ENCODE measurements around the gene MDFI.

Gene MDFI

DNA sequence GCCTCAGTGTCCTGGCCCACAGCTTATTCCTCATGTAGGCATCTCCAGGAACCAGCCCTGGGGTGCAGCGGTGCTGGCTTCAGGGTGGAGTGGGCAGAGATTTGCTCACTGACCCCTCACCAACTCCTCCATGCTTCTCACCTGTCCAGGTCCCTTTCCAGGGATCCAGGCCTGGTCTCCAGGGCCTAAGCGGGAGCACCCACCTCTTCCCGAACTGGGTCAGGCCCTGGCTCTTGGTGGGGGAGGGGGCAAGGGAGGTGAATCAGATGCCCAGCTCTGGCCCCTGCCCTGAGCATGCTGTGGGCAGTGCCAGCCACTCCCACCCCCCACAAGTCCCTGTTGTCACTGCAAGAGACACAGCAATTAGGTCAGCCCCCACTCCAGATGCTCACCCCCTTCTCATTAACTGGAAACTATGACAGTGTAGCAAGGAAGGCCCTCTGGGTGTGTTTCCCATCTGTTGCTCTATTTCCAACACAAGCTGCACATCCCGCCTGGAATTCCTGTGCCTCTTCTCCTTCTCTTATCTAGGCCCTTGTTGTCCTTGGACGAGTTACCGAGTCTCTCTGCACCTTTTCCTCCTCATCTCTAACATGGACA, 37.0 kb downstream of the MDFI start:
- Histone ChIP-seq H3K36me3 (ENCODE audit: control insufficient read depth in 4 of 4, insufficient read depth in 4 of 4, low read length in 3 of 4) (no peaks in the 10 kb centered on the region), H3K9me3 (ENCODE audit: control extremely low read depth in 1 of 5, control insufficient read depth in 4 of 5, insufficient read depth in 2 of 5, low read depth in 1 of 5, low read length in 4 of 5) (no peaks in the 10 kb centered on the region), H3K27ac (ENCODE audit: insufficient read depth in 1 of 2, low read depth in 1 of 2, low read length in 2 of 2, poor library complexity in 1 of 2, severe bottlenecking in 2 of 2) (no peak overlapping the region), H3K27me3 (replicated peaks in 2 of 5; ENCODE audit: control insufficient read depth in 4 of 5, insufficient read depth in 5 of 5, low read length in 4 of 5) (peaks cover 0 to 4% (median 0%) of the 10 kb centered on the region in 5 experiments), H3K4me3 (ENCODE audit: control insufficient read depth in 1 of 7, extremely low read depth in 1 of 7, insufficient read depth in 4 of 7, low read depth in 2 of 7, low read length in 6 of 7) (no peak overlapping the region), H3K4me1 (ENCODE audit: control extremely low read depth in 1 of 4, control insufficient read depth in 4 of 4, insufficient read depth in 4 of 4, low read length in 3 of 4) (peaks cover 0 to 5% (median 0%) of the 10 kb centered on the region in 4 experiments)
- 95% methylated on average over 4 of the region's 6 CpGs for WGBS (ENCODE audit: insufficient coverage)
- ChIA-PET CTCF (interaction anchor here (1.1 to 1.5 kb wide), 2 partner anchors 9 to 307 kb away, joined by 3 to 4 read pairs; no protein-coding TSS in a partner anchor), POLR2A (no interaction called here)
- peak in 1 of 3 donors; percentile 11 for DNase-seq

DNA sequence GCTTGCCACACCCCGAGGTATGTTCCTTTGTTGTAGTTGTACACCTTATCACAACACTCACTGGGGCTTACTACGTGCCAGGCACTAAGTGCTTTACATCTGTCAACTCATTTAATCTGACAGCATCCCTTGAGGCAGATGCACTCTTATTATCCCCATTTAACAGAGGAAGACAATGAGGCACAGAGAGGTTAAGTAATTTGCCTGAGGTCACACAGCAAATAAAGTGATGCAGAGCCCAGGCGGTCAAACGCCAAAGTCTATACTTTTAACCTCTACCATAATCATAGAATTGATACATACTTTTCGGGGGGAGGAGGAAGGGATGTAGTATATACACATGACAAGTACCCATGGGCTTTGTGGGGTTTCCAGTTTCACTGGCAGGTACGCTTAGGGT, 37.7 kb downstream of the MDFI start:
- DNase-seq, result no peak
- Histone ChIP-seq H3K36me3 (ENCODE audit: control insufficient read depth in 4 of 4, insufficient read depth in 4 of 4, low read length in 3 of 4) (no peaks in the 10 kb centered on the region), H3K4me3 (ENCODE audit: control insufficient read depth in 1 of 7, extremely low read depth in 1 of 7, insufficient read depth in 4 of 7, low read depth in 2 of 7, low read length in 6 of 7) (no peak overlapping the region), H3K9me3 (ENCODE audit: control extremely low read depth in 1 of 5, control insufficient read depth in 4 of 5, insufficient read depth in 2 of 5, low read depth in 1 of 5, low read length in 4 of 5) (no peaks in the 10 kb centered on the region), H3K27ac (ENCODE audit: insufficient read depth in 1 of 2, low read depth in 1 of 2, low read length in 2 of 2, poor library complexity in 1 of 2, severe bottlenecking in 2 of 2) (no peak overlapping the region), H3K4me1 (ENCODE audit: control extremely low read depth in 1 of 4, control insufficient read depth in 4 of 4, insufficient read depth in 4 of 4, low read length in 3 of 4) (peaks cover 0 to 5% (median 0%) of the 10 kb centered on the region in 4 experiments), H3K27me3 (replicated peaks in 2 of 5; ENCODE audit: control insufficient read depth in 4 of 5, insufficient read depth in 5 of 5, low read length in 4 of 5) (no peaks in the 10 kb centered on the region)
- POLR2A ChIA-PET, result interaction anchor here (0.7 kb wide), 1 partner anchor 44 kb away, joined by 3 read pairs; no protein-coding TSS in a partner anchor
- WGBS (ENCODE audit: insufficient coverage), result 71% methylated on average over 1 of the region's 6 CpGs
- CTCF ChIA-PET, result interaction anchor here (1.5 kb wide), 1 partner anchor 8 kb away, joined by 4 read pairs; no protein-coding TSS in a partner anchor

DNA sequence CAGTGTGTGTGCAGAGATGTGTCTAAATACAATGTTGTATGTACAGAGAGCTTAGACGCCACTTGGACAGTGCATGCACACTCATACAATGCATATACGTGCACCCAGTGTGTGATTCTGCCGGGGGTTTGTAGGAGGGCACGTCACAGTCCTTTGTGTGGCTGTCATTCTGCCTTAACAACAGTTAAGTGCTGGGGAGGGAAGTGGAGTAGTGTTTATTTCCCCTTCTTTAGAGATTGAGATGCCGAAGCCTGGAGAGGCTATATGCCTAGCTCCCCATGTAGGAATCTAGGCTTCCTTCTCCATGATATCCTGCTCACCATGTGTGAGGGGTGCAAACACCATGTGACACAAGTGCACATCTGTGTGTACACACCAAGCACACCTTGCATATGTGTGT, 38.2 kb downstream of the MDFI start:
- DNase-seq, result peak in 1 of 3 donors; percentile 9
- POLR2A ChIA-PET, result interaction anchor here (0.7 kb wide), 1 partner anchor 44 kb away, joined by 3 read pairs; no protein-coding TSS in a partner anchor
- whole genome bisulfite sequencing (ENCODE audit: insufficient coverage), result 41% methylated on average over 4 of the region's 5 CpGs
- CTCF ChIA-PET, result interaction anchor here (1.0 to 1.1 kb wide), 2 partner anchors 74 to 276 kb away, joined by 3 to 6 read pairs; no protein-coding TSS in a partner anchor
- H3K36me3 ChIP-seq (ENCODE audit: control insufficient read depth in 4 of 4, insufficient read depth in 4 of 4, low read length in 3 of 4), result no peaks in the 10 kb centered on the region
- no peaks in the 10 kb centered on the region for H3K9me3 ChIP-seq (ENCODE audit: control extremely low read depth in 1 of 5, control insufficient read depth in 4 of 5, insufficient read depth in 2 of 5, low read depth in 1 of 5, low read length in 4 of 5)
- H3K4me3 ChIP-seq (ENCODE audit: control insufficient read depth in 1 of 7, extremely low read depth in 1 of 7, insufficient read depth in 4 of 7, low read depth in 2 of 7, low read length in 6 of 7), result no peak overlapping the region
- no peaks in the 10 kb centered on the region for H3K27me3 ChIP-seq (replicated peaks in 2 of 5; ENCODE audit: control insufficient read depth in 4 of 5, insufficient read depth in 5 of 5, low read length in 4 of 5)
- no peak overlapping the region for H3K27ac ChIP-seq (ENCODE audit: insufficient read depth in 1 of 2, low read depth in 1 of 2, low read length in 2 of 2, poor library complexity in 1 of 2, severe bottlenecking in 2 of 2)
- peaks cover 0 to 5% (median 0%) of the 10 kb centered on the region in 4 experiments for H3K4me1 ChIP-seq (ENCODE audit: control extremely low read depth in 1 of 4, control insufficient read depth in 4 of 4, insufficient read depth in 4 of 4, low read length in 3 of 4)

DNA sequence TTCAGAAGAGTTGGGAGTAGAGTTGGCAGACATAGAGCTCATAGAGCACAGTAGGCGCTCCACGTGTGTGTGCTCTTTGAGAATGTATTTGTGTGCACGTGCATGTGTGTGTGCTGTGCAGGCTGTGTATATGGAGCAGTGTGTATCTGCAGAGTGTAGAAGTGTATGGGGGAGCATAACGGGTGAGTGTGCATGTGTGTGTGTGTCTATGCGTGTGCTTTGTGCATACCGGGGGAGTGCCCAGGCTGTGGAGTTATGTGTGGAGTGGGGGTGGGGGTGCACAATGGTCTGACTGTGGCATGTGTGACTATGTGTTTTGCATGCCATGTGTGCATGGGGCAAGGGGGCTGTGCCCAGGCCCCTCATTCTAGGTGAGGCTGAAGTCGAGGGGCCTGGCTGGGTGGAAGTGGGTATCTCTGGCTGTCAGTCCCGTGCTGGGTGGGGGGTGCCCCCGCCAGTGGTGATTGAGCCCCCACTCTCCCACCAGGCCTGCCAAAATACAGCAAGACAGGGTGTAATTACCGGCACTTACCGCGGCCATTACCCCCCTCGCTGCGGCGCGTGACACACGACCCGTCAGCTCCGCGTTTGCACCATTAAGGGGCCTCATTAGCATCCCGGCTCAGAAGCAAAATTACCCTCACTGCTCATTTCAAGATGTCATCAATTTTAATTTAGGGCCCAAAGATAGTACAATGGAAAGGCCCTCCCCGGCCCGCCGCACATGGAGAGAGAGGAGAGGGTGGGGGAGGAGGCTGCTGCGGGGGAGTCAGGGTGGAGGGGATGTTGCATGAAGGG, 39.1 kb downstream of the MDFI start:
- Histone ChIP-seq H3K4me1 (ENCODE audit: control extremely low read depth in 1 of 4, control insufficient read depth in 4 of 4, insufficient read depth in 4 of 4, low read length in 3 of 4) (peaks cover 0 to 7% (median 4%) of the 10 kb centered on the region in 4 experiments), H3K27ac (ENCODE audit: insufficient read depth in 1 of 2, low read depth in 1 of 2, low read length in 2 of 2, poor library complexity in 1 of 2, severe bottlenecking in 2 of 2) (no peak overlapping the region), H3K36me3 (ENCODE audit: control insufficient read depth in 4 of 4, insufficient read depth in 4 of 4, low read length in 3 of 4) (no peaks in the 10 kb centered on the region), H3K9me3 (ENCODE audit: control extremely low read depth in 1 of 5, control insufficient read depth in 4 of 5, insufficient read depth in 2 of 5, low read depth in 1 of 5, low read length in 4 of 5) (no peaks in the 10 kb centered on the region), H3K27me3 (replicated peaks in 2 of 5; ENCODE audit: control insufficient read depth in 4 of 5, insufficient read depth in 5 of 5, low read length in 4 of 5) (no peaks in the 10 kb centered on the region), H3K4me3 (ENCODE audit: control insufficient read depth in 1 of 7, extremely low read depth in 1 of 7, insufficient read depth in 4 of 7, low read depth in 2 of 7, low read length in 6 of 7) (no peak overlapping the region)
- no peak for DNase-seq
- WGBS (ENCODE audit: insufficient coverage), result 95% methylated on average over 13 of the region's 25 CpGs
- ChIA-PET CTCF (interaction anchor here (1.0 to 5.1 kb wide), 4 partner anchors 17 to 277 kb away, joined by 3 to 43 read pairs (median 9); no protein-coding TSS in a partner anchor), POLR2A (no interaction called here)

DNA sequence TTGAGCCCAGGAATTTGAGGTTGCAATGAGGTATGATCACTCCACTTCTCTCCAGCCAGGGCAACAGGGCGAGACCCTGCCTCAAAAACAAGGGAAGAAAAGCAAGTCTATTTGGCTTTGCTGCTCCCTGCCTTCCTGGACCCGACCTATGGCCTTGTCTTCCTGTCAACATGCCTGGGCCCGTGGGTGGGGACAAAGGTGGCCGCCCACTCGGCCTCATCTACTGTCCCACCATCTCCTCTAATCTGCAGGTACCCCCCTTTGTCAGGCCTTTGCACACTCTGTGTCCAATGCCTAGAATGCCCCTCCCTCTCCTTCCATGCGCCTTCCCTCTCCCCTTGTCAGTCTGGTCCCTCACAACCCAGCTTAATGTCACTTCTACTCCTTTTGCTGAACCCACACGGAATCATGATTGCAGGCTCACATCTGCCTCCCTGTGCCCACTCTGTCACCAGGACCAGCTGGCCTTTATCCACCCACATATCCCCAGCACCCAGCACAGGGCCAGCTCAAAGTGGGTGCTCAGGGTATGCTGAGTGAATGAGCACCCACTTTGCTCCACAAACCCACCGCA, 40.3 kb downstream of the MDFI start:
- no peak for DNase-seq
- Histone ChIP-seq H3K9me3 (ENCODE audit: control extremely low read depth in 1 of 5, control insufficient read depth in 4 of 5, insufficient read depth in 2 of 5, low read depth in 1 of 5, low read length in 4 of 5) (no peaks in the 10 kb centered on the region), H3K4me3 (ENCODE audit: control insufficient read depth in 1 of 7, extremely low read depth in 1 of 7, insufficient read depth in 4 of 7, low read depth in 2 of 7, low read length in 6 of 7) (no peak overlapping the region), H3K36me3 (ENCODE audit: control insufficient read depth in 4 of 4, insufficient read depth in 4 of 4, low read length in 3 of 4) (no peaks in the 10 kb centered on the region), H3K4me1 (ENCODE audit: control extremely low read depth in 1 of 4, control insufficient read depth in 4 of 4, insufficient read depth in 4 of 4, low read length in 3 of 4) (peaks cover 0 to 19% (median 15%) of the 10 kb centered on the region in 4 experiments), H3K27ac (ENCODE audit: insufficient read depth in 1 of 2, low read depth in 1 of 2, low read length in 2 of 2, poor library complexity in 1 of 2, severe bottlenecking in 2 of 2) (no peak overlapping the region), H3K27me3 (replicated peaks in 2 of 5; ENCODE audit: control insufficient read depth in 4 of 5, insufficient read depth in 5 of 5, low read length in 4 of 5) (no peaks in the 10 kb centered on the region)
- POLR2A ChIA-PET, result interaction anchor here (0.6 kb wide), 2 partner anchors 311 to 387 kb away, joined by 3 to 4 read pairs; no protein-coding TSS in a partner anchor
- CTCF ChIA-PET, result interaction anchor here (0.6 to 5.1 kb wide), 9 partner anchors 19 to 311 kb away, joined by 3 to 43 read pairs (median 6); no protein-coding TSS in a partner anchor
- 93% methylated on average over 8 of the region's 8 CpGs for WGBS (ENCODE audit: insufficient coverage)

DNA sequence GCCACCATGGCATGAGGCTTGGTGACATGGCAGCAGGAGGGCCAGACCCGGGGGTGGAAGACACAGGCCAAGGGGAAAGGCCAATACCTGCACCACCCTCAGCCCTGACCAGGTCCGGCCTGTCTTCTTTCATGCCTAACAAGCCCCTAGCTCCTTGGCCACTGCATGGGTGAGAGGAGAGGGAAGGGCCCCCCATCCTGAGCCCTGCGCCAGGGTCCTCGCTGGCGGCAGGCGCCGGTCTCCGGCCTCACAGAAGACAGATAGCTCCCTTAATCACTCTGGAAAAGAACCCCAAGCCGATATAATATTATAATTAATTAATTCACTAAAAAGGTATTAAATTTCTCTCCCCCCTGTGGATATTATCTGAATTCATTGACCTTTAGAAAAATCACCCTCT, 41.4 kb downstream of the MDFI start:
- CTCF ChIA-PET, result interaction anchor here (1.0 to 5.1 kb wide), 9 partner anchors 9 to 312 kb away, joined by 3 to 43 read pairs (median 6); no protein-coding TSS in a partner anchor
- DNase-seq, result no peak
- H3K4me3 ChIP-seq (ENCODE audit: control insufficient read depth in 1 of 7, extremely low read depth in 1 of 7, insufficient read depth in 4 of 7, low read depth in 2 of 7, low read length in 6 of 7), result no peak overlapping the region
- POLR2A ChIA-PET, result no interaction called here
- no peak overlapping the region for H3K27ac ChIP-seq (ENCODE audit: insufficient read depth in 1 of 2, low read depth in 1 of 2, low read length in 2 of 2, poor library complexity in 1 of 2, severe bottlenecking in 2 of 2)
- H3K36me3 ChIP-seq (ENCODE audit: control insufficient read depth in 4 of 4, insufficient read depth in 4 of 4, low read length in 3 of 4), result no peaks in the 10 kb centered on the region
- no peaks in the 10 kb centered on the region for H3K27me3 ChIP-seq (replicated peaks in 2 of 5; ENCODE audit: control insufficient read depth in 4 of 5, insufficient read depth in 5 of 5, low read length in 4 of 5)
- whole genome bisulfite sequencing (ENCODE audit: insufficient coverage), result 92% methylated on average over 2 of the region's 9 CpGs
- H3K4me1 ChIP-seq (ENCODE audit: control extremely low read depth in 1 of 4, control insufficient read depth in 4 of 4, insufficient read depth in 4 of 4, low read length in 3 of 4), result peaks cover 0 to 23% (median 18%) of the 10 kb centered on the region in 4 experiments
- H3K9me3 ChIP-seq (ENCODE audit: control extremely low read depth in 1 of 5, control insufficient read depth in 4 of 5, insufficient read depth in 2 of 5, low read depth in 1 of 5, low read length in 4 of 5), result no peaks in the 10 kb centered on the region

All from common myeloid progenitor, CD34-positive (primary cell).